ENCODE results near the gene DOCK4.

The DOCK4 gene

GRCh38 chr7:111813306-111813705, 392.9 kb downstream of the DOCK4 start:
- no peak overlapping the region for H2AFZ ChIP-seq (ENCODE audit: low read depth)
- H3K4me3 ChIP-seq (IDR thresholded peaks at IDR 0.05; ENCODE audit: insufficient read depth, low read depth, low read length): no peak overlapping the region
- H3K4me2 ChIP-seq: no peak overlapping the region
- no peaks in the 10 kb centered on the region for H3K4me1 ChIP-seq (ENCODE audit: low read depth, poor library complexity, severe bottlenecking)
- no peaks in the 10 kb centered on the region for H4K20me1 ChIP-seq (ENCODE audit: insufficient read depth)
- no peaks in the 10 kb centered on the region for H3K79me2 ChIP-seq (ENCODE audit: insufficient read depth, low read depth)
- no peaks in the 10 kb centered on the region for H3K36me3 ChIP-seq (ENCODE audit: insufficient read depth)
- no peak overlapping the region for H3K27ac ChIP-seq
- no peak overlapping the region for H3K9ac ChIP-seq
- no peaks in the 10 kb centered on the region for H3K27me3 ChIP-seq (ENCODE audit: insufficient read depth, low read depth)
- TF ChIP-seq CTCF (conservative IDR thresholded peaks at IDR 0.05; ENCODE audit: low read depth, low read length): no peak

- Histone ChIP-seq H3K4me3 (IDR thresholded peaks at IDR 0.05; ENCODE audit: insufficient read depth, low read depth, low read length) (no peak overlapping the region), H3K4me1 (ENCODE audit: low read depth, poor library complexity, severe bottlenecking) (peaks cover 10% of the 10 kb centered on the region), H3K36me3 (ENCODE audit: insufficient read depth) (no peaks in the 10 kb centered on the region), H3K27ac (no peak overlapping the region), H4K20me1 (ENCODE audit: insufficient read depth) (no peaks in the 10 kb centered on the region), H3K79me2 (ENCODE audit: insufficient read depth, low read depth) (no peaks in the 10 kb centered on the region), H2AFZ (ENCODE audit: low read depth) (no peak overlapping the region), H3K4me2 (no peak overlapping the region), H3K9ac (no peak overlapping the region), H3K27me3 (ENCODE audit: insufficient read depth, low read depth) (no peaks in the 10 kb centered on the region)
- no peak for TF ChIP-seq CTCF (conservative IDR thresholded peaks at IDR 0.05; ENCODE audit: low read depth, low read length)
Observed at GRCh38 chr7:111806232-111806631, 400.0 kb downstream of the DOCK4 start.

GRCh38 chr7:111803015-111803758, 403.0 kb downstream of the DOCK4 start:
- no peak for TF ChIP-seq CTCF (conservative IDR thresholded peaks at IDR 0.05; ENCODE audit: low read depth, low read length)
- Histone ChIP-seq H3K36me3 (ENCODE audit: insufficient read depth) (no peaks in the 10 kb centered on the region), H3K4me1 (ENCODE audit: low read depth, poor library complexity, severe bottlenecking) (peaks cover 10% of the 10 kb centered on the region), H3K4me2 (no peak overlapping the region), H3K79me2 (ENCODE audit: insufficient read depth, low read depth) (no peaks in the 10 kb centered on the region), H3K4me3 (IDR thresholded peaks at IDR 0.05; ENCODE audit: insufficient read depth, low read depth, low read length) (no peak overlapping the region), H4K20me1 (ENCODE audit: insufficient read depth) (no peaks in the 10 kb centered on the region), H3K27me3 (ENCODE audit: insufficient read depth, low read depth) (no peaks in the 10 kb centered on the region), H2AFZ (ENCODE audit: low read depth) (no peak overlapping the region), H3K27ac (no peak overlapping the region), H3K9ac (no peak overlapping the region)

GRCh38 chr7:111802194-111802772, 403.9 kb downstream of the DOCK4 start:
- no peak overlapping the region for H3K4me3 ChIP-seq (IDR thresholded peaks at IDR 0.05; ENCODE audit: insufficient read depth, low read depth, low read length)
- no peak overlapping the region for H3K27ac ChIP-seq
- H3K4me1 ChIP-seq (ENCODE audit: low read depth, poor library complexity, severe bottlenecking): peaks cover 10% of the 10 kb centered on the region
- H3K36me3 ChIP-seq (ENCODE audit: insufficient read depth): no peaks in the 10 kb centered on the region
- H2AFZ ChIP-seq (ENCODE audit: low read depth): no peak overlapping the region
- no peaks in the 10 kb centered on the region for H3K79me2 ChIP-seq (ENCODE audit: insufficient read depth, low read depth)
- H4K20me1 ChIP-seq (ENCODE audit: insufficient read depth): no peaks in the 10 kb centered on the region
- no peak for TF ChIP-seq CTCF (conservative IDR thresholded peaks at IDR 0.05; ENCODE audit: low read depth, low read length)
- no peaks in the 10 kb centered on the region for H3K27me3 ChIP-seq (ENCODE audit: insufficient read depth, low read depth)
- H3K4me2 ChIP-seq: no peak overlapping the region
- no peak overlapping the region for H3K9ac ChIP-seq

Data from KMS-11 (cell line).